Brain pericyte (primary cell): Measurements from ENCODE around the gene MRPL45.

Experiments used
- DNase-seq: peaks from one replicate; pipeline ENCODE4 v3.0.0-alpha.2; 2012; ENCODE audit warnings: low read depth, low spot score

MRPL45 gene

DNA sequence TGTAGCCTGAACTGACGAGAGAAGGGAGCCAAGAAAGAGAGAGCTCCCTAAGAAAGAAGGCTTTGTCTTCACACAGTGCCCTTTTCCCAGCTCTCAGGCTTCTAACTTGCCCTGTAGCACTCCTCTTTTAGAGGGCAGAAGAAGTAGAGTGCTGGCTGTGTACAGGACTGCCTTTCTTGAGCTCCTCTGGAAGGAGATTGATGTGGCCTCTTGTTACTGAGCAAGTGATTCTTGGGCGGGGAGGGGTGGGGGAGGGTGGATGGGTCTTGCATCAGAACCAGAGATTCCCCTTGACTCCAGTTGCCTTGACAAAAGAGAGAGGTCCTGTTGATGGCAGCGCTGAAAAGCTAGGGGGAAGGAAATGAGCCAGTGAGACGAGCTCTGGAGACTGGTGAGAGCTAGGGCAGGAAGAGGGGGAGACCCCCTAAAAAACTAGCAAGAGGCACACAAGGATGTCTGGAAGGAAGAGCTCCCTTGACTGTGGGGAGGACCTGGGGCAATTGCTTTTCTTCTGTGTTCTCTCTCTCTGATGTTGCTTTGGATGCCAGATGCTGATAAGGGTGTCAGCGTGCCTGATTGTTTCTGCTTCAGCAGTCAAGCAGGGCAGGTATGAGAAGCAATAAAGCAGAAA, 28.4 kb downstream of the MRPL45 start:
- DNase-seq: no peak

DNA sequence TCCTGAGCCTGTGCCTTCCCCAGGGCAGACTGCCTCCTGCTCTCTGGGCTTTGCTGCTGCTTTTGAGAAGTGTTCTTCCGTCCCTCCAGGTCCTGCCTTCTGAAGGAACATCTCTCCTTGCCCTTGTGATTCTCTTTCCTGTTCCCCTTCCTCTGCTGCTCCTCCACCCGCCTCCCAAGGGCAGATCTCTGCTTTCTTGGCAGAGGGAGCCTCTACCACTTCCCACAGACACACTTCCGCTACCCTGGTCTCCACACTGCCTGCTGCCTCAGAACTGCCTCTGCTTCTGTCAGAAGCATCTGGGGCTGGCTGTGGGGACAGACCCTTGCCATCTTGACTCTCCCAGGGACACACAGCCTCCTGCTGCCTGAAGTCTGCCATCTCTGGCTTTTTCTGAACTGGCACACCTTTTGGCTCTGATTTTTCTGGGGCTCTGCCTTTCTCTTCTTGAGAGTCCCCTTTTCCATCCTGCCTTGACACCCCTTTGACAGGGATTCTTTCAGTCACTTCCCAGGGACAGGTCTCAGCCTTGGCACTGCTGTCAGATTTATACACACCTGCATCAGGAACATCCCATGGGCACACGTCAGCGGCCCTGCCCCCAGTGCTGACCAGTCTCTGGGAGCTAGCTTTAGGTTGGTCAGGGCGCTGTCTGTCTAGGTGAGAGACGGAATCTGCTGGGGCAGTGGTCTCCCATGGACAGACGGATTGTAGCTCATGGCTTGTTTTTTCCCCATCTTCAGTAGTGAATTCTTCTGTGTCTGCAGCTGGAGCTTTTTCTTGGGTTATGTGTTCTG, 30.2 kb downstream of the MRPL45 start:
- DNase-seq: no peak

DNA sequence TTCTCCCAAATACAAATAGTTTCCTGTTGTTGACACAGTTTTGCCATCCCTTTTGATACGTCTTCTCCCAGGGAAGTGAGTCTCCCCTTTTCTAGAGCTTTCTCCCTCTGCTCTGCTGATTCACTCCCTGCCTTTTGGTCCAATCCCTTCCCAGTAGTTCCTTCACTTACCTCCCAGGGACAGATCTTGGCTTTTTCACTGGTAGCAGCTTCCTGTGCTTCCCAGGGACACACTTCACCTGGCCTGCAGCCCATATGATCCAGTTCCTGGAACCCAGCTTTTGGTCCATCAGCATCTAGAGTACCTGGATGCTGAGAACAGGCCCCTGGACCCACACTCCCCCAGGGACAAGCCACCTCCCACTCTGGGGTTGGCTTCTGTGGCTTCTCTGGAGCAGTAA, 31.0 kb downstream of the MRPL45 start:
- no peak for DNase-seq

DNA sequence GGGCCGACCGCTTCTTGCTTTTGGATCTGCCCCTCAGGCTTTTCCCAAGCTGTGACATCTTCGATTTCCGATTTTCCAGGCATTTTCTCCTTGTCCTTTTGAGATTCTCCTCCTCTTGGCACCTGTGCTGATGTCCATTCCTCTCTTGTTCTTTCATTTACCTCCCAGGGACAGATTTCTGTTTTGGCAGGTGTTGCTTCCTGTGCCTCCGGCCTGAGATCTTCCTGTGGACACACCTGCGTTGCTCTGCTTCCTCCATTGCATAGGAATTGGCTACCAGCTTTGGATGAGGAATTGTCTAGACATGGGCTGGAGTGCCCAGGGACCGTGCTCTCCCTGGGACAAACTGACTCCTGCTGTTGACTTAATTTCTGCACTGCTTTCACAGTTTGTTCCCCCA, 31.7 kb downstream of the MRPL45 start:
- no peak for DNase-seq

DNA sequence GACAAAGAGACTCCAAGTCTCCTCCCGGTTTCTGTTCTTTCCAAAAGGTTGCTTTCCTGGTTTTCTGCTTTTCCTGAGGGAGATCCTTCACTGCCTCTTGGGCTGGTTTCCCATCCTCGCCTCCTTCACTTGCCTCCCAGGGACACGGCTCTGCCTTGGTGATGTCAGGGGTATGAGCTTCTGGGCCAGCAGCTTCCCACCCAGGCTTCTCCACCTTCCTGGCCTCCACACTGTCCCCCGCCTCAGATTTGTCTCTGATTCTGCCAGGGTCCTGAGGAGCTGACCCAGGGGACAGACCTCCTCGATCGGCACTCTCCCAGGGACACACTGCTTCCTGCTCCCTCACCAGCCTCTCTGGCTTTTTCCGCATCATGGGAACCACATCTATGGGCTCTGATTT, 32.3 kb downstream of the MRPL45 start:
- no peak for DNase-seq

DNA sequence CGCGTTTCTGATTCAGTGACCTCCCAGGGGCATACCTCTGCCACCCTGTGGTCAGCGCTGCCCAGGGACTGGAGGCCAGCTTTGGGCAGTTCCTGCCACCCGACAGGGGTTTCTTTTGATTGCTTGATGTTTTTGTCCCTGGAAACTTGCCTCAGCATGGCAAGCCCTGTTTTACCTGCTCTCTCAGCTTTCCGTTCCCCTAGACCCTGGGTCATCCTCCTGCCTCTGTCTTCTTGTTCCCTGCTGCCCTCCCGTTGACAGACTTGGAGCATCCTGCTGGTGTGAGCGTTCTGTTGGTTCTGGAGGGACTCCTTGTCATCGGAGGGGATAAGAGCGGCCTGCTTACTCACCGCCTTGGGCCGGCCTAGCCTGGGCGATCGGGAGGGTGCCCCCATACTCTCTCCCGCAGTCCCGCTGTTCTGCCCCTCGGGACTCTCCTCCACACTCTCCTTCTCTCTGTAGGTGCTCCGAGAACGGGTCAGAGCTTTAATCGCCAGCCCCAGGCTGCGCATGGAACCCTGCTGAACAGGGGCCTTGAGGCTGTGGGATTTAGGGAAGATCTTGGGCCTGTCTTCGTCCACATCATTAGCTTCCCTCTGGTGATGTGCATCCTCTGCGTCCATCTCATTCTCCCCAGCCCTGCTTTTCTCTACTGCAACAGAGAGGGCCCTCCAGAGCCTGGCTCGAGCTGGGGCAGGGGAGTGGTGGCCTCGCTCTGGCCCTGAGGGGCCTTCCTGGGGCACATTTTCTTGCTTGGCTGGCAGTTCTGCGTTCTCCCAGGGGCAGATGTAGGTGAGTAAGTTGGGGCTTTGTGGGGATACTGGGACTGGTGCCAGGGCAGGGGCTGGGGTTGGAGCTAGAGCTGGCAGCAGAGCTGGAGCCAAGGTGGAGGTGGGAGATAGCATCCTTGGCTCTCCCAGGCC, 33.1 kb downstream of the MRPL45 start:
- no peak for DNase-seq

DNA sequence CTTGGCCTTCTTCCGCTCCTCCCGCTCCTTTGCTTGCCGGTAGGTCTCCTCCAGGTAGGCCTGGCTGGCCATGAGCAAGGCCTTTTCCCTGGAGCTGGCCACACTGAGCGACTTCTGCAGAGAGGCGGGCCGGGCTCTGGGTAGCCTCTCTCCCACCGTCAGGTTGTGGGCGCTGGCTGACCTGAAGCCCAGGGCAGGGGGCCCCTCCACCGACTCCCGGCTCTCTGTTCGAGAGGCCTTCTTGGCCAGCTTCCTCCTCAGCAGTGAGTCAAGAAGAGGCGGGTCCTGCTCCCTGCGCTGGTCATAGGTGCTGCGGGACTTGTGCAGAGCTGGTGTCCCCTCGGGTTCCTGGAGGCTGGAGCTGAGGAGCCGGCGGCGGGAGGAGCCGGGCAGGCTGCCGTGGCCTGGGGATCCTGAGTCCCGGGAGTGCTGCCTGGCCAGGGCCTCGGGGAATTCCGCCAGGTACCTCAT, 34.0 kb downstream of the MRPL45 start:
- DNase-seq: no peak

DNA sequence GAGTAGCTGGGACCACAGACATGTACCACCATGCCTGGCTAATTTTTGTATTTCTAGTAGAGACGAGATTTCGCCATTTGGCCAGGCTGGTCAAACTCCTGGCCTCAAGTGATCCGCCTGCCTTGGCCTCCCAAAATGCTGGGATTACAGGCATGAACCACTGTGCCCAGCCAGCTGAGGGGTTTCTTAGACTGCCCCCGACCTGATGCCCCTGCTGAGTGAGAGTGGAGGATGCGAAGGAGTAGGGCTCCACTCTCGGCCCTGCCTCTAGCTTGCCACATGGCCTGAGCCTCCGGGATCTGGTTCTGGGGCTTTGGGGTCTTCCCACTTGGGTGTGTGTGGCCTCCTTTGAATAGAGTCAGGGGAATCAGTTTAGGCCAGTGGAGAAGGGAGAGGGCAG, 35.8 kb downstream of the MRPL45 start:
- DNase-seq: no peak

DNA sequence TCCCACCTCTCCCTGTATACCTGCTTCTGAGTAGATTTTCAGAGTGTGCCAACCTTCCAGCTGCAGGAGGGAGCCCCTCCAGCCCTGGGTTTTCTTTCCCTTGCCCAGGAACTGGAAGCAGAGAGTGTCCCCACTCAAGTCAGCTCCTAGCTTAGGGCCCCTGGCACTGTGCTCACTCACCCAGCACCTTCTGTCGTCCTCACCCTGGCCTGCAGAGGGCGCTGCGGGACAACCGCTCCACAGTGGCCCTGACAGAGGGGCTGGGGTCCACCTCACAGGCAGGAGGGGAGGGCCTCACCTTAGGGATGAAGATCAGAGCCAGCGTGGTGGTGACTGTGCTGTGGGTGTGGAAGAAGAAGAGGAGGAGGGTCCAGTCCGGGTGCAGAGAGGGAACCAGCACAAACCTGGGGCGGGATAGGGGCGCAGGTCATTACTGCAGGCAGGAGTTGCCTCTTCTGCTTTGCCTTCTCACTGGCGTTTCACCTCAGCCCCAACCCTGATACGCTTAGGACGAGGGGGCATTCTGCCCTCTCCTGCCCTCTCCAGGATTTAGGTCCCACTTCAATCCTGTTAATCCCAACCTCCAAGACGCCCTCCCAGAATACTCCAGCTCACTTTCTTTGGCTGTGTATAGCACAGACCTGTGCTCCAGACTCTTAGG, 36.8 kb downstream of the MRPL45 start:
- no peak for DNase-seq

DNA sequence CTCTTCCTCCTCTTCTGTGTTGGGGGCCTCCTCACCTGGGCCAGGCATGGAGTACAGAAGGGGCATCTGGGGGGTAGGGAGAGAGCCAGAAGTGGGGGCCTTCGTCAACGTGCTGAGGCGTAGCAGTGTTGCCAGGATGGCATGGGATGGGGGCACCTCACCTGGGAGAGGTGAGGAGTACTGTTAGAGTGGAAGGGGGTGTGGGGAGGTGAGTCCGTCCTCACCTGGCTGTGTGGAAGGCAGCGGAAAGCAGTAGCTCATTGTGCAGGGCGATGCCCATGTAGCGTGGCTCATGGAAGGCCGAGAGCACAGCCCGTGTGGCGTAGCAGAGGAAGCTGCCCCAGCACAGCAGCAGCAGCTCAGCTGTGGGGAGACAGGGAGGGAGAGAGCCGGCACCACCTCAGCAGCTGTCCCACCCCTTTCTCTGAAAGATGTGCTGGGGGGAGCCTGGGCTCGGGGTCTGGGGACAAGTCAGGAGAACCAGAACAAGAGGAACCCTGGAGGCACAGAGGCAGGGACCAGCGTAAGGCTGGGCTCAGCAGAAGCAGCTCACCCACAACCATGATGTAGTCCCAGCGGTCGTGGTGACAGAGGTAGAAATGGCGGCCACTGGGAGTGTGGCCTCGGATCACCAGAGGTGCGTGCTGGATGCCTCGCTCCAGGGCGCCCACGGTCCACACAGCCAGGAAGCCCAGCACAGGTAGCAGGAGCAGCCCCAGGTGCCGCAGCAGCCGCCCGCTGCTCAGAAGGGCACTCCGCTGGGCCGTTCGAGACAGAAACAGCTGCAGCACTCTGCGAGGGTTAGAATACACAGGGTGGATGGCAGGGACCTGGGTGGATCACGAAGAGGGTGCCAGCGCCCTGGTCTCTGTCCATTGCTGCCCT, 37.8 kb downstream of the MRPL45 start:
- DNase-seq: no peak

DNA sequence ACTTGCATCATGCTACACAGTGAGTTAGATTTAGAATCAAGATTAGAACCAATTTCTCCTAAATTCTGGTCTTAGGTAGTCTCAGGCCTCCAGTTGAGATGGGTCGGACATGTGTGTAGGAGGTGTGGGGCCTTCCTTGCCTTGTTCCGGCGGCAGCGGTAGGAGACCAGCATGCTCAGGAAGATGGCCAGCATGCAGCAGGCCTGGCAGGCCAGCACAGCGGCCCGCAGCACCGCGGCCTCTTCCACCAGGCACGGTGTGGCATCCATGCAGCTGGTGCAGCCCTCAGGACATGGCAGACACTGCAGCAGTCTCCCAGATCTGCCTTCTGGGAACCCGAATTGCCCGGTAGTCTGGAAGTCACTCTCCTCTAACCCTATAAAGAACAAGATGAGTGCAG, 39.9 kb downstream of the MRPL45 start:
- DNase-seq: no peak

DNA sequence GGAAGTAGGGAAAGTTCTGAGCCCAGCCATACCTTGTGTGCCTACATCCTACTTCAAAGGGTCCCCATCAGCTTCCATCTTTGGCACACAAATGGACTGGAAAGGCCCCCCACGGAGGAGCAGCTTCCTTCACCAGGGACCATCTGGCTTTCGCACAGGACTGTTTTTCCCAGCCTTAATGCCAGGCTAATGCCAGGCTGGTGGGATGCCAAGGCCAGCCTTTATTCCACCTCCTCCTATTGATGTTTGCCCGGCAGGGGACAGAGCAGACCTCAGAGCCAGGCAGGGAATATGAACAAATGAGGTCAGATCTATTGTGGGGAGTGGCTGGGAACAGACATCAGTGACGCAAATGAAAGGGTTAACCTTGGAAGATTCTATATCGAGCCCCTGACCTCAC, 41.1 kb downstream of the MRPL45 start:
- no peak for DNase-seq

DNA sequence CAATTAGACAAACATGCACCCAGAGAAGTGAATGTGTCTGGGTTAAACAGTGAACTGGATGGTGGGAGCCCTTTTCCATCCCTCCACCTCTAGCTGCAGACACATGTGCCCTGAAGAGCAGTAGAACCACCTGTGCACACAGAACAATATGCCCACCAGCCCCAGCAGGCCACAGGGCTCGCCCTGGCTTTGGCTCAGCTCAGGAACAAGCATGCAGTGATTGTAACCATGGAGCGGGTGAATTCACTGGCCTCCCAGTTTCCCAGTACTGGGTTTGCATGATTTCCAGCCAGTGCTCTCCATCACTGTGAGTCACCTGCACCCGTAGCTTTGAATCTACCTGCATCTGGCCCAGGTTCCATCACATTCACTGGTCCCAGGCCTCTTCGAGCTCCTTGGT, 41.6 kb downstream of the MRPL45 start:
- DNase-seq: no peak

DNA sequence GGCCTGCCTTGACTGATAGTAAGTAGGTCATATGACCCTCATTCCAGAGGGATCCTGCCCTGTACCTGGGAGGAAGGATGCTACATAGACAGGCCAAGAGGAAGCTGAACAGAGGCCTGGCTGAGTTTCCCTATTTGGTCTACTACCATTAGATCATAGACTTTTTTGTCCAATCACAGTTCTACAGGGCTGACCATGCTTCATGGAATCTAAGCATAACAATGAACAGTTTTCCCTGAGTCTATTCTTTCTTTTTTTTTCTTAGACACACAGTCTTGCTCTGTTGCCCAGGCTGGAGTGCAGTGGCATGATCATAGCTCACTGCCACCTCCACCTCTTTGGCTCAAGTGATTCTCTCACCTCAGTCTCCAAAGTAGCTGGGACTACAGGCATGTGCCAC, 42.9 kb downstream of the MRPL45 start:
- DNase-seq: no peak

DNA sequence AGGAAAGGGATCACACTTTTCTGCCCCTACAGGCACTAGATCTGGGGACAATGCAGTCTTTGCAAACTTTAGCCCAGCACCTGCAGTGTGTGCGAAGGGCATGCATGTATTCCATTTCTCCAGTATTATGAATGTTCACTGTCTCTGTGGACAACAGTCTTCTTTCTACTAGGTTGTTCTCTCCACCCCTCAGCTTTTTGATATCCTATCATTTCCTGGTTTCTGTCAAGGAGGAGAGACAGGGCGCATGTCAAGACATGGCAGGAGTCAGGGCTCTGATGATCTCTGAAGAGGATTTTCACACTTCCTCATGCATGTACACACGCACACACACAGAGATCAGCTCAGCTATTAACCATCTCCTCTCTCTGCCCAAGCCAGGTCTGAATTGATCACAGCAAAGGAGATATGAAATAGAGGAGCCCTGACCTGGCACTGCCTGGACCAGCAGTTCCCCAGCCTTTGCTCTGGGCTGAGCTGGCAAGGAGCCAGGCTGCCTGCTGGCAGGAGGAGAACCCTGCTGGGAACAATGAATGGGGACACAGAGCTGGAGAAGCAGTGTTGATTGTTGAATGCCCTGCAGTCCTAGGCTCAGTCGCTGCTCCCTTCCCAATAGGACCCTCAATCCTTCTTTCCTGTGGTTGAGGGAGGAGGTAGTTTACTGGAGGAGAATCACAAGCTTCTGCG, 44.2 kb downstream of the MRPL45 start:
- DNase-seq: no peak

DNA sequence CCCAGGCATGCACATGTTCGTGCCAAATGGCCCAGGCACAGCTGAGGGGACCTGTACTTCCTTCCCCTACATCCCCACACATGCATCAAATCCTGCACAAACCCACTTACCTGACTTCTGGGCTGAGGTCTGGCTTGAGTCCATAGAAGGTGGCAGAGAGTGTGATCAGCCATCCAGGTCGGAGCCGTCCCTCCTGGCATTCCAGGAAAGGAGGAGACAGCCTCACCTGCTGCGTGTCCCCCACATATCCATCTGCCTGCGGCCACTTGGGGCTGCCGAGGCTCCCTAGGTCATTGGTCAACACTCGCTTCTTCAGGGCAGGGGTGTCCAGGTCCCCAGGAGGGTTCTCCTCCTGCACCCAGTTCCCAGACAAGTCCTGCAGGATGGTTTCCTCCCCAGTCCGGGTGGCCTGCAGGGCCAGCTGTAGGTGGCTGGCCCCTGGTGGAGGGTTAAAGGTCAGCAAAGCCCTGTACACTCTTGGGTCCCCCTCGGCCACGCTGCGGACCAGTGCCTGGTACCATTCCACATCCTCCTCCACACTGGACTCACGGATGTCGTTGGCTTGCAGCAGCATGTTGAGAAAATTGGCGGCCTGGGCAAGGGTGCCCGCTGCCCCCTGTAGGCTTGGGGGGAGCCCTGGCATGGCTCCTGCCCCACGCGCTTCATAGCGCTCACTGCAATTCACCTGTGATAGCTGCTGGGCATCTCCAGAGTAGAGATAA, 46.1 kb downstream of the MRPL45 start:
- DNase-seq: no peak

DNA sequence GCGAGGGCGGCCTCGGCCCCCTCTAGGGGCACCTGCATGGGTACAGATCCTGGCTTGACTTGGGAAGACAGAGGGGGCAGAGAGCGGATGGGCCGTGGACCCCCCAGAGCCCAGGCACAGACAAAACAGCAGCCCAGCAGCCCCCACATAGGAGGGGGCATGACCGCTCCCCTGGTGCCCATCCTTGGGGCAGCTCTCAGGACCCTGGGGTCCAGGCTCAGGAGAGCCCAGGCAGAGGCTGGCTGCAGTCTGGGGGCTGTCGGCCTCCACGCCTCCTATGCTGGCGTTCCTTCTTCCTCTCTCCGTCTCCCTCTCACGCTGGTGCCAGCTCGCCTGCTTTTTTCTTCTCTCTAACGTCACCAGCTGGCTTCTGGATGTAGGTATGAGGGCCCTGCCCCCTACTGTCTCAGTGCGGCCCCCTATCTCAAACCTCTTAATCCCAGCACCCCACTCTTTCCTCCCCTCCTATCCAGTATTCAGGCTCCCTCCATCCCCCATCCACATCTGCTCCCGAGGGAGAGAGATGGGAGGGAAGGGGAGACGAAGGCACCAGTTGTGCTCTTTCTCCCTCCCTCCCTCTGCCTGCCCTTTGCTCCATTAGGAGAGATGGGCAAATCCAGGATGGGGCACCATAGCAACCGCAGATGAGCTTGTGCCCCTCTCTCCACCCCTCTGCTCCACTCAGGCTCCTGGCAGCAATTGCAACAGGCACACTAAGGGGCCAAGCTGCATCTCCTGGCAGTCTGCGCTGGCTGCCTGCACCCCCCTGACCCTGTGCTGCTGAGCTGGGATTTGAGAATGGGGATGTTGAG, 46.8 kb downstream of the MRPL45 start, which contains the start of gene GPR179:
TSS of gene GPR179 (minus strand) at position 349 of the 812 bp plus-strand sequence. CDS start at position 182, 167 bp downstream.
- no peak for DNase-seq

DNA sequence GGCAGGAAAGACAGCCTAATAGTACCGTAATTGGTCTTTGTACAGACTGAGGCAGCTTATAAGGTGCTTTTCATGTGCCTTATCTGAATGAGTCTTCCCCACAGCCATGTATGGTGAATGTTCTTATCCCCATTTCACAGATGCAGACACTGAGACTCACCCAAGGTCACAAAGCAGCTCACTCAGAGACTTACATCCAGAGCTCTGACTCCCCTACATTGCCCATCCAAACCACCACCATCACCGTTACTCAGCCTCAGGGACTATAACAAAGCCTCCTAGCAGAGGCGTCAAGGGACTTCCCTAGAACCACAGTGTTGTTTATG, 47.4 kb downstream of the MRPL45 start:
- DNase-seq: no peak

DNA sequence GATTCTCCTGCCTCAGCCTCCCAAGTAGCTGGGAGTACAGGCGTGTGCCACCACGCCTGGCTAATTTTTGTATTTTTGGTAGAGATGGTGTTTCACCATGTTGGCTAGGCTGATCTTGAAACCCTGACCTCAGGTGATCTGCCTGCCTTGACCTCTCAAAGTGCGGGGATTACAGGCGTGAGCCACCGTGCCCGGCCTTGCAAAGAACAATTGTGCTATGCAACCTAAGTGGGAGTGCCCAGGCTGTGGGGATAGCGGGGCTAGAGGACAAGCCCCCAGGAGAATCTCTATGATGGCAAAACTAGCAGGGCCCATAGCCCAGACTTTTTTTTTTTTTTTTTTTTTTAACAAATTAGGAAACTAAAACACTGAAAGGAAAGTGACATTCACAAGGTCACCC, 48.8 kb downstream of the MRPL45 start:
- DNase-seq: no peak
